SJCRH30 (cell line): ENCODE results near the gene NCAPH2. TPM values are rescaled to one million over a fixed set of nuclear protein-coding genes. Genes with fewer than 3 reads are reported as not detected.

ENCODE experiments used
- DNase-seq, 2 experiments: peaks; one replicate each; pipeline ENCODE4 v3.0.0-alpha.2; 2015 to 2020
- H3K27ac ChIP-seq: fragments of 250-450 bp; sonication (Bioruptor Pico); 2 replicates; pipeline ENCODE4 v1.5.1; 2020; ENCODE audit warnings: mild to moderate bottlenecking, moderate library complexity
- H3K27me3 ChIP-seq: fragments of 250-450 bp; sonication (Bioruptor Pico); 2 replicates; pipeline ENCODE4 v1.5.1; 2020; ENCODE audit warnings: mild to moderate bottlenecking, moderate library complexity
- H3K36me3 ChIP-seq: fragments of 250-450 bp; sonication (Bioruptor Pico); 2 replicates; pipeline ENCODE4 v1.5.1; 2020; ENCODE audit warnings: mild to moderate bottlenecking, moderate library complexity
- H3K4me1 ChIP-seq: fragments of 250-450 bp; sonication (Bioruptor Pico); 2 replicates; pipeline ENCODE4 v1.5.1; 2020; ENCODE audit warnings: mild to moderate bottlenecking, moderate library complexity
- H3K4me3 ChIP-seq: fragments of 250-450 bp; sonication (Bioruptor Pico); 2 replicates; pipeline ENCODE4 v1.5.1; 2020; ENCODE audit warnings: mild to moderate bottlenecking, moderate library complexity
- H3K9me3 ChIP-seq: fragments of 250-450 bp; sonication (Bioruptor Pico); replicated peaks from 2 replicates; pipeline ENCODE4 v1.5.1; 2020; ENCODE audit warnings: mild to moderate bottlenecking, moderate library complexity
- total RNA-seq: library from RNA; depleted of rRNA; stranded (reverse); fragments of >200 nt; shearing (Covaris generic); gene quantifications from 2 replicates; pipeline ENCODE4 v1.2.3, GENCODE V29; 2014

Gene NCAPH2
- total RNA-seq, 1 experiment from 2014 or later: 94.2 TPM

GRCh38 chr22:50525104-50525857 is 17.3 kb downstream of the NCAPH2 start, which contains the start of gene SCO2:
SCO2 (minus strand) TSS chr22:50525598; CDS start chr22:50524411, 1,187 bp downstream.
- peak within 1 kb of the TSS; percentile 66 for H3K4me3 ChIP-seq
- H3K27me3 ChIP-seq: no peaks in the 10 kb centered on the region
- peak within 1 kb of the TSS; percentile 54 for H3K27ac ChIP-seq
- H3K4me1 ChIP-seq: peaks cover 4% of the 10 kb centered on the region; the same call in 1 of the 2 replicates
- peak; percentile 99 for DNase-seq
- H3K36me3 ChIP-seq: peaks cover 36% of the 10 kb centered on the region
- H3K9me3 ChIP-seq: no peaks in the 10 kb centered on the region

GRCh38 chr22:50525858-50526107 is 17.8 kb downstream of the NCAPH2 start:
- Histone ChIP-seq H3K36me3 (peaks cover 31% of the 10 kb centered on the region), H3K9me3 (no peaks in the 10 kb centered on the region), H3K4me3 (peak overlapping the region; percentile 66), H3K27ac (peak overlapping the region; percentile 54; the same call in 1 of the 2 replicates), H3K27me3 (no peaks in the 10 kb centered on the region), H3K4me1 (peaks cover 4% of the 10 kb centered on the region; the same call in 1 of the 2 replicates)
- no peak for DNase-seq

- Histone ChIP-seq H3K27me3 (no peaks in the 10 kb centered on the region), H3K36me3 (peaks cover 28% of the 10 kb centered on the region), H3K27ac (peak overlapping the region; percentile 54), H3K4me1 (peaks cover 4% of the 10 kb centered on the region; the same call in 1 of the 2 replicates), H3K9me3 (no peaks in the 10 kb centered on the region), H3K4me3 (peak overlapping the region; percentile 66)
- DNase-seq: peak; percentile 94
Measured at GRCh38 chr22:50526108-50526833, 18.2 kb downstream of the NCAPH2 start.

GRCh38 chr22:50526834-50527801 is 19.1 kb downstream of the NCAPH2 start:
- H3K27me3 ChIP-seq: no peaks in the 10 kb centered on the region
- H3K4me1 ChIP-seq: peaks cover 4% of the 10 kb centered on the region; the same call in 1 of the 2 replicates
- peaks cover 20% of the 10 kb centered on the region for H3K36me3 ChIP-seq
- peak overlapping the region; percentile 66 for H3K4me3 ChIP-seq
- H3K9me3 ChIP-seq: no peaks in the 10 kb centered on the region
- H3K27ac ChIP-seq: peak overlapping the region; percentile 54; the same call in 1 of the 2 replicates
- peak; percentile 58 to 59 for DNase-seq

- no peaks in the 10 kb centered on the region for H3K9me3 ChIP-seq
- H3K4me1 ChIP-seq: peaks cover 4% of the 10 kb centered on the region; the same call in 1 of the 2 replicates
- no peak for DNase-seq
- no peak overlapping the region for H3K4me3 ChIP-seq
- no peak overlapping the region for H3K27ac ChIP-seq
- H3K27me3 ChIP-seq: peaks cover 4% of the 10 kb centered on the region; the same call in 1 of the 2 replicates
- peaks cover 16% of the 10 kb centered on the region for H3K36me3 ChIP-seq
Measured at GRCh38 chr22:50527921-50528681, 20.1 kb downstream of the NCAPH2 start.

- no peak for DNase-seq
- Histone ChIP-seq H3K36me3 (peaks cover 10% of the 10 kb centered on the region), H3K9me3 (no peaks in the 10 kb centered on the region), H3K4me1 (peaks cover 6% of the 10 kb centered on the region; the same call in 1 of the 2 replicates), H3K27me3 (peaks cover 9% of the 10 kb centered on the region; the same call in 1 of the 2 replicates), H3K27ac (no peak overlapping the region), H3K4me3 (no peak overlapping the region)
Measured at GRCh38 chr22:50528682-50529415, 20.8 kb downstream of the NCAPH2 start.

- H3K9me3 ChIP-seq: no peaks in the 10 kb centered on the region
- peaks cover 5% of the 10 kb centered on the region; the same call in 1 of the 2 replicates for H3K4me1 ChIP-seq
- no peak overlapping the region for H3K4me3 ChIP-seq
- no peak overlapping the region for H3K27ac ChIP-seq
- DNase-seq: no peak
- H3K27me3 ChIP-seq: peaks cover 9% of the 10 kb centered on the region; the same call in 1 of the 2 replicates
- H3K36me3 ChIP-seq: peaks cover 4% of the 10 kb centered on the region
Measured at GRCh38 chr22:50529416-50529896, 21.4 kb downstream of the NCAPH2 start.

GRCh38 chr22:50529897-50530579 is 22.0 kb downstream of the NCAPH2 start, which contains the start of gene TYMP:
TYMP (minus strand) TSS chr22:50530012; CDS start chr22:50529709, 303 bp downstream.
- no peak for DNase-seq
- Histone ChIP-seq H3K4me3 (no peak within 1 kb of the TSS), H3K4me1 (peaks cover 2% of the 10 kb centered on the region; the same call in 1 of the 2 replicates), H3K36me3 (no peaks in the 10 kb centered on the region), H3K27me3 (peaks cover 9% of the 10 kb centered on the region; the same call in 1 of the 2 replicates), H3K9me3 (no peaks in the 10 kb centered on the region), H3K27ac (no peak within 1 kb of the TSS)

- peaks cover 2% of the 10 kb centered on the region; the same call in 1 of the 2 replicates for H3K4me1 ChIP-seq
- no peak for DNase-seq
- no peak overlapping the region for H3K4me3 ChIP-seq
- no peak overlapping the region for H3K27ac ChIP-seq
- H3K27me3 ChIP-seq: peaks cover 9% of the 10 kb centered on the region; the same call in 1 of the 2 replicates
- no peaks in the 10 kb centered on the region for H3K9me3 ChIP-seq
- H3K36me3 ChIP-seq: no peaks in the 10 kb centered on the region
Measured at GRCh38 chr22:50530580-50530876, 22.5 kb downstream of the NCAPH2 start.

- H3K27me3 ChIP-seq: peaks cover 9% of the 10 kb centered on the region; the same call in 1 of the 2 replicates
- H3K36me3 ChIP-seq: no peaks in the 10 kb centered on the region
- peaks cover 2% of the 10 kb centered on the region; the same call in 1 of the 2 replicates for H3K4me1 ChIP-seq
- no peak overlapping the region for H3K4me3 ChIP-seq
- H3K27ac ChIP-seq: no peak overlapping the region
- no peaks in the 10 kb centered on the region; the same call in 1 of the 2 replicates for H3K9me3 ChIP-seq
- no peak for DNase-seq
Measured at GRCh38 chr22:50530877-50531545, 23.0 kb downstream of the NCAPH2 start.

- Histone ChIP-seq H3K4me1 (peaks cover 2% of the 10 kb centered on the region; the same call in 1 of the 2 replicates), H3K36me3 (no peaks in the 10 kb centered on the region), H3K27me3 (peaks cover 9% of the 10 kb centered on the region; the same call in 1 of the 2 replicates), H3K27ac (no peak overlapping the region), H3K9me3 (no peaks in the 10 kb centered on the region; the same call in 1 of the 2 replicates), H3K4me3 (no peak overlapping the region)
- no peak for DNase-seq
Measured at GRCh38 chr22:50531546-50531961, 23.5 kb downstream of the NCAPH2 start.
